HCT116 (cell line): ENCODE data around the gene BPIFB6. TPM values are rescaled to one million over a fixed set of nuclear protein-coding genes. Genes with fewer than 3 reads are reported as not detected.

ENCODE experiments used
- ATAC-seq: fragments of 200-7000 bp; cut with Tn5 transposase; 2 replicates; pipeline ENCODE4 v1.9.1; 2020; ENCODE audit warnings: mild to moderate bottlenecking, moderate library complexity
- BruUV-seq: library from RNA; stranded (reverse); fragments of 400-500 nt; replicated peaks from 2 replicates; lab custom pipeline; 2021; lab: Mats Ljungman, UMichigan
- CTCF ChIA-PET: fragments of 300-600 bp; sonication (Branson Sonifier 250); formaldehyde crosslinking; loops from one replicate; lab custom pipeline; 2021; ENCODE audit warnings: antibody characterized with exemption; lab: Charles Lee
- POLR2A ChIA-PET: fragments of 300-600, 350-600 bp; sonication (Branson Sonifier 250); formaldehyde crosslinking; loops from one replicate; lab custom pipeline; 2021; ENCODE audit warnings: antibody characterized with exemption; lab: Charles Lee
- RAD21 ChIA-PET, 2 experiments: fragments of 300-600 bp; sonication (Branson Sonifier 250); formaldehyde crosslinking; loops; one replicate each; lab custom pipeline; 2023; ENCODE audit warnings: low total read pairs in 2 of 2; ENCODE audit not compliant: uncharacterized antibody in 2 of 2, unreplicated experiment in 2 of 2, low non-redundant PET in 1 of 2; lab: Charles Lee
- DNase-seq: peaks from one replicate; pipeline ENCODE4 v3.0.0-alpha.2; 2010; ENCODE audit warnings: low read depth, low spot score
- H2AFZ ChIP-seq: fragments of 200-600 bp; shearing (Covaris generic), sonication (generic); 2 replicates; pipeline ENCODE4 v1.6.1; 2017; ENCODE audit warnings: low read depth, mixed run types, mixed read lengths, antibody characterized with exemption, low read length; ENCODE audit not compliant: poor library complexity, severe bottlenecking
- H3K27ac ChIP-seq: 2 replicates; pipeline ENCODE4 v1.5.1; 2012; ENCODE audit warnings: low read depth, low read length
- H3K27me3 ChIP-seq: fragments of 200-600 bp; sonication (generic); 2 replicates; pipeline ENCODE4 v1.6.1; 2016; ENCODE audit warnings: mixed run types, low read length, mixed read lengths; ENCODE audit not compliant: insufficient read depth
- H3K36me3 ChIP-seq, 2 experiments: fragments of 200-500 bp in 1 of 2; fragments of 200-600 bp in 1 of 2; sonication (Bioruptor generic) in 1 of 2; sonication (generic) in 1 of 2; 2 replicates each; pipeline versions ENCODE4 v1.5.1 to v1.6.1; 2014 to 2016; ENCODE audit warnings: low read length in 2 of 2, inconsistent platforms in 1 of 2, mixed read lengths in 1 of 2, mixed run types in 1 of 2; ENCODE audit not compliant: insufficient read depth in 2 of 2, control insufficient read depth in 1 of 2
- H3K4me1 ChIP-seq, 2 experiments: fragments of 200-600 bp in 1 of 2; sonication (generic) in 1 of 2; 2 replicates each; pipeline versions ENCODE4 v1.5.1 to v1.6.1; 2012 to 2017; ENCODE audit warnings: low read length in 2 of 2, inconsistent platforms in 1 of 2, mild to moderate bottlenecking in 1 of 2, mixed read lengths in 1 of 2, mixed run types in 1 of 2, moderate library complexity in 1 of 2; ENCODE audit not compliant: insufficient read depth in 2 of 2, control insufficient read depth in 1 of 2
- H3K4me2 ChIP-seq: fragments of 200-600 bp; sonication (generic); 2 replicates; pipeline ENCODE4 v1.6.1; 2017; ENCODE audit warnings: mixed run types, low read length, mixed read lengths
- H3K4me3 ChIP-seq, 2 experiments: fragments of 200-600 bp in 1 of 2; sonication (generic) in 1 of 2; replicated peaks in 1 of 2; 2 replicates each; pipeline ENCODE4 v1.5.1; 2011 to 2016; ENCODE audit warnings: low read length in 2 of 2, control low read depth in 1 of 2, low read depth in 1 of 2, mild to moderate bottlenecking in 1 of 2, mixed read lengths in 1 of 2, mixed run types in 1 of 2
- H3K79me2 ChIP-seq: fragments of 200-600 bp; sonication (generic); 2 replicates; pipeline ENCODE4 v1.6.1; 2017; ENCODE audit warnings: mild to moderate bottlenecking, mixed run types, low read length, moderate library complexity, mixed read lengths; ENCODE audit not compliant: insufficient read depth
- H3K9ac ChIP-seq: fragments of 200-600 bp; sonication (generic); 2 replicates; pipeline ENCODE4 v1.6.1; 2016; ENCODE audit warnings: low read length, mixed read lengths
- H3K9me2 ChIP-seq: fragments of 200-600 bp; sonication (generic), shearing (Covaris generic); 2 replicates; pipeline ENCODE4 v1.6.1; 2017; ENCODE audit warnings: mixed run types, mild to moderate bottlenecking, moderate library complexity; ENCODE audit not compliant: insufficient read depth
- H3K9me3 ChIP-seq, 2 experiments: fragments of 200-500 bp in 1 of 2; fragments of 200-600 bp in 1 of 2; sonication (Bioruptor generic) in 1 of 2; sonication (generic) in 1 of 2; 2 replicates each; pipeline ENCODE4 v1.6.1; 2014 to 2017; ENCODE audit warnings: low read length in 2 of 2, mixed read lengths in 2 of 2, inconsistent platforms in 1 of 2, low read depth in 1 of 2, mild to moderate bottlenecking in 1 of 2, mixed run types in 1 of 2, moderate library complexity in 1 of 2; ENCODE audit not compliant: control insufficient read depth in 1 of 2, insufficient read depth in 1 of 2
- H4K20me1 ChIP-seq: fragments of 200-600 bp; sonication (generic), shearing (Covaris generic); 2 replicates; pipeline ENCODE4 v1.6.1; 2017; ENCODE audit warnings: mixed run types, mild to moderate bottlenecking, moderate library complexity; ENCODE audit not compliant: insufficient read depth
- CBX3 ChIP-seq: IDR thresholded peaks from 2 replicates; pipeline ENCODE4 v1.6.1; 2012; ENCODE audit warnings: low read depth
- CEBPB ChIP-seq: IDR thresholded peaks from 2 replicates; pipeline ENCODE4 v1.6.1; 2012; ENCODE audit warnings: low read depth
- EGR1 ChIP-seq: IDR thresholded peaks from 2 replicates; pipeline ENCODE4 v1.6.1; 2012; ENCODE audit warnings: low read depth
- ELF1 ChIP-seq: IDR thresholded peaks from 2 replicates; pipeline ENCODE4 v1.6.1; 2012; ENCODE audit warnings: low read depth, borderline replicate concordance
- EZH2 ChIP-seq: fragments of 200-600 bp; sonication (generic); IDR thresholded peaks from 2 replicates; pipeline ENCODE4 v1.6.1; 2017; ENCODE audit warnings: antibody characterized with exemption, mixed run types
- EZH2phosphoT487 ChIP-seq: fragments of 200-600 bp; IDR thresholded peaks from 2 replicates; pipeline ENCODE4 v1.6.1; 2018; ENCODE audit warnings: antibody characterized with exemption, borderline replicate concordance
- RAD21 ChIP-seq: IDR thresholded peaks from 2 replicates; pipeline ENCODE4 v1.6.1; 2012; ENCODE audit warnings: low read depth, mild to moderate bottlenecking
- SIN3A ChIP-seq: IDR thresholded peaks from 2 replicates; pipeline ENCODE4 v1.6.1; 2012; ENCODE audit warnings: low read depth
- SP1 ChIP-seq: IDR thresholded peaks from 2 replicates; pipeline ENCODE4 v1.6.1; 2012; ENCODE audit warnings: low read depth
- YY1 ChIP-seq: IDR thresholded peaks from 2 replicates; pipeline ENCODE4 v1.6.1; 2011; ENCODE audit warnings: low read length, low read depth, moderate library complexity, mild to moderate bottlenecking; ENCODE audit not compliant: insufficient replicate concordance; ENCODE audit errors: extremely low read depth
- ZFX ChIP-seq: fragments of 450-650 bp; IDR thresholded peaks from 2 replicates; pipeline ENCODE4 v1.6.1; 2017
- ZNF274 ChIP-seq: fragments of 200-500 bp; sonication (Bioruptor generic); IDR thresholded peaks from 2 replicates; pipeline ENCODE4 v1.6.1; 2014; ENCODE audit warnings: mild to moderate bottlenecking, low read depth, low read length, inconsistent platforms
- intact Hi-C: fragments of 100-400 bp; cut with micrococcal nuclease; formaldehyde crosslinking; loops from 2 replicates; pipeline ENCODE4 v1.10.0; 2022
- total RNA-seq: library from RNA; stranded (reverse); gene quantifications from one replicate; pipeline ENCODE4 v1.2.1, GENCODE V29; 2021; ENCODE audit not compliant: unreplicated experiment
- TF ChIP-seq, protein P1 (sequence below): IDR thresholded peaks from 2 replicates; pipeline ENCODE4 v1.6.1; 2012; ENCODE audit warnings: low read depth
- TF ChIP-seq, protein P2 (sequence below): IDR thresholded peaks from 2 replicates; pipeline ENCODE4 v1.6.1; 2012

The BPIFB6 gene
- total RNA-seq, 1 experiment from 2014 or later = not detected

DNA sequence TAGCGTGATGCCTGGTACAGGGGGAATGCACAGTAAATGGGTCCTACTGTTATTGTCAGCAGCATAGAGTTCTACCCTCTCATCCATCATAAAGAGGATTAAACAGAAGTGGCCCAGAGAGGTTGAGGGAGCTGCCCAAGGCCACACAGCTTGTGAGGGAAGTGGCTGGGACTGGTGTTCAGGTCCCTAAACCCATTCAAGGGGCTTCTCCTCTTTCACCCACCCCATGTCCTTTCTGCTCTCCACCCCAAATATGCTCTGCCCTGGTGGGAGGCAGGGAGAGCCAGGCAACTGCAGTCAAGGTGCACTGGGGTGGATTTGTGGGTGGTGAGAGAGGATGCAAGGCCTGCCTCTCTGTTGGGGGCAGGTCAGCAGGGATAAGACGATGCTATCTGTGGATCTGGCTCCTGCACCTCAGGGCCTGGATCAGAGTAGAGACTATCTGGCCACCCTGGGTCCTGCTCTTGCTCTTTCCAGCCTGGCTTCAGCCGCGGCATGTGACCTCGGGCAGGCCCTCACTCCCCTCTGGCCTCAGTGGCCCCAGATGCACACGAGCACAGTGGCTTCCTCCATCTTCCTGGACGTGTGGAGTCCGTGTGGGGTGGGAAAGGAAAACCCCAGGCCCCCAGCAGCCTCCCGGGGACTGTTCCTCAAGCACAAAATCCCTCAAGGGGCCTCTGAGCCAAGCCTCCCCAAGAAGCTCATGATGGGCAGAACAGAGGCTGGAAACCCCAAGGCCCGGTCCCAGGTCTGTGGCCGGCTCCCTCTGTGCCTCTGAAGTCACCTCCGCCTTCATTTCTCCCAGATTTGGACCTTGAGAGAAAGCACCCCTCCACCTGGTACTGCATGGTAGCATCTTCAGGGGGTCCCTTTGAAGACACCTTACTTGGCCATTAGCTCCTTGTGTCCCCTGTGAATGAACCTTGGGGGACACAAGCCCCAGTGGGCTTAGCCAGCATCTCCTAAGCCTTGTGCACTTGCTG lies 3.4 kb upstream of the BPIFB6 start:
- ChIA-PET POLR2A (no interaction called here), RAD21 (no interaction called here), CTCF (no interaction called here)
- Histone ChIP-seq H4K20me1 (no peaks in the 10 kb centered on the region), H3K9me2 (no peaks in the 10 kb centered on the region), H3K9ac (no peak overlapping the region), H3K27me3 (peaks cover 32% of the 10 kb centered on the region; the same call in 1 of the 2 replicates), H3K79me2 (no peaks in the 10 kb centered on the region), H2AFZ (no peak overlapping the region), H3K4me3 (no peak overlapping the region), H3K4me1 (no peaks in the 10 kb centered on the region), H3K36me3 (no peaks in the 10 kb centered on the region), H3K9me3 (no peaks in the 10 kb centered on the region; a peak in 1 of 4 replicates), H3K27ac (no peak overlapping the region), H3K4me2 (no peak overlapping the region)
- no TSS peak for BruUV-seq
- intact Hi-C loops = no loop called here
- ATAC-seq = no peak
- TF ChIP-seq CEBPB (no peak), ZFX (no peak), ELF1 (no peak), CBX3 (no peak), RAD21 (no peak), ZNF274 (no peak), SIN3A (no peak), SP1 (no peak), EZH2 (no peak), EGR1 (no peak), EZH2phosphoT487 (no peak), YY1 (no peak)
- TF ChIP-seq, protein P1, sequence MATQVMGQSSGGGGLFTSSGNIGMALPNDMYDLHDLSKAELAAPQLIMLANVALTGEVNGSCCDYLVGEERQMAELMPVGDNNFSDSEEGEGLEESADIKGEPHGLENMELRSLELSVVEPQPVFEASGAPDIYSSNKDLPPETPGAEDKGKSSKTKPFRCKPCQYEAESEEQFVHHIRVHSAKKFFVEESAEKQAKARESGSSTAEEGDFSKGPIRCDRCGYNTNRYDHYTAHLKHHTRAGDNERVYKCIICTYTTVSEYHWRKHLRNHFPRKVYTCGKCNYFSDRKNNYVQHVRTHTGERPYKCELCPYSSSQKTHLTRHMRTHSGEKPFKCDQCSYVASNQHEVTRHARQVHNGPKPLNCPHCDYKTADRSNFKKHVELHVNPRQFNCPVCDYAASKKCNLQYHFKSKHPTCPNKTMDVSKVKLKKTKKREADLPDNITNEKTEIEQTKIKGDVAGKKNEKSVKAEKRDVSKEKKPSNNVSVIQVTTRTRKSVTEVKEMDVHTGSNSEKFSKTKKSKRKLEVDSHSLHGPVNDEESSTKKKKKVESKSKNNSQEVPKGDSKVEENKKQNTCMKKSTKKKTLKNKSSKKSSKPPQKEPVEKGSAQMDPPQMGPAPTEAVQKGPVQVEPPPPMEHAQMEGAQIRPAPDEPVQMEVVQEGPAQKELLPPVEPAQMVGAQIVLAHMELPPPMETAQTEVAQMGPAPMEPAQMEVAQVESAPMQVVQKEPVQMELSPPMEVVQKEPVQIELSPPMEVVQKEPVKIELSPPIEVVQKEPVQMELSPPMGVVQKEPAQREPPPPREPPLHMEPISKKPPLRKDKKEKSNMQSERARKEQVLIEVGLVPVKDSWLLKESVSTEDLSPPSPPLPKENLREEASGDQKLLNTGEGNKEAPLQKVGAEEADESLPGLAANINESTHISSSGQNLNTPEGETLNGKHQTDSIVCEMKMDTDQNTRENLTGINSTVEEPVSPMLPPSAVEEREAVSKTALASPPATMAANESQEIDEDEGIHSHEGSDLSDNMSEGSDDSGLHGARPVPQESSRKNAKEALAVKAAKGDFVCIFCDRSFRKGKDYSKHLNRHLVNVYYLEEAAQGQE = no peak
- TF ChIP-seq, protein P2, sequence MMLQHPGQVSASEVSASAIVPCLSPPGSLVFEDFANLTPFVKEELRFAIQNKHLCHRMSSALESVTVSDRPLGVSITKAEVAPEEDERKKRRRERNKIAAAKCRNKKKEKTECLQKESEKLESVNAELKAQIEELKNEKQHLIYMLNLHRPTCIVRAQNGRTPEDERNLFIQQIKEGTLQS = no peak
- no peak for DNase-seq
